GM18511 (cell line): ENCODE measurements around the gene OPRL1.

Experiments used
- ATAC-seq: cut with Tn5 transposase; IDR thresholded peaks from one replicate; pipeline ENCODE4 v1.9.1; 2021; ENCODE audit warnings: mild to moderate bottlenecking, moderate library complexity; ENCODE audit not compliant: unreplicated experiment

OPRL1 gene

DNA sequence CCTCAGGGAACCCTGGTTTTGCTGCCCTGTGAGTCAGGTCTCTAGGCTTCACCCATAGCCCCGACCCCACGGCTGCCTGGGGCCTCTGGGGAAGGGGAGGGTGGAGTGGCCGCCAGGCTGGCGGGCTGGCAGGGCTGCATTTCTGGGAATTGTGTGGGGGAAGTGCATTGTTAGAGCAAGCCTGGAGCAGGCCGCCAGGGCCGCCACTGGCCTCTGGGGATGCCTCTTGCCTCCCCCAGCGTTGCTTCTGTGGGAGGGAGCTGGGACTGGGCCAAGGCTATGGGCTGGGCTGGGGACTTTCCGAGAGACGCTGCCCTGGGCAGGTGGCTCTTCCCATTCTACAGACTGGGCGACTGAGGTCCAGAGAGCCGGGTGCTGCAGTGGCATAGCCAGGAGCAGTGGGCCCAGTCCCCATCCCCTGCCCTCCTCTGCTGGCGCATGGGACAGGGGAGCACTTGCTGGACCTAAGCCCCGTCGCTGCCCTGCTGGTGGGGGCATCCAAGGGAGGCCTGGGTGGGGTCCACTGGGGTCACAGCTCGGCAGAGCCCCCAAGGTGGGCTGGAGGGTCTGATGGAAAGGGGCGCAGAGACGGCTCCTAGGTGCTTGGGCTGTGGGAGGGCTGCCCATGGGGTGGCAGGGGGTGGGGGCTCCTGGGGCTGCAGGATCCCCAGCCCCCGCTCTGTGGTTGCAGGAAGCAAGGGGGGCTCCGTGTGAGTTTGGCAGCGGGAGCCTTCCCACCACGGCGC, 23.8 kb upstream of the OPRL1 start:
- ATAC-seq: no peak

DNA sequence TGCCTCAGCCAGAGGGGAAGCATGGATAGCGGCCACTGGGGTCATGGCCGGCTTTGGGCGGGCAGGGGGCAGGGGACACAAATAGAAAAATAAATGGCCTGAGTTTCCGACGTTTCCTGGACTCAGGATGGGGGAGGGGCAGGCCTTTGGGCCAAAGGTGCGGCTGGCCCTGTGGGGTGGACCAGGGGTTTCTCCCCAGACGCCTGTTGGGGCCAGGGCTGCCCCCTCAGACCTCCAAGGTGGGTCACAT, 23.3 kb upstream of the OPRL1 start:
- ATAC-seq: no peak

DNA sequence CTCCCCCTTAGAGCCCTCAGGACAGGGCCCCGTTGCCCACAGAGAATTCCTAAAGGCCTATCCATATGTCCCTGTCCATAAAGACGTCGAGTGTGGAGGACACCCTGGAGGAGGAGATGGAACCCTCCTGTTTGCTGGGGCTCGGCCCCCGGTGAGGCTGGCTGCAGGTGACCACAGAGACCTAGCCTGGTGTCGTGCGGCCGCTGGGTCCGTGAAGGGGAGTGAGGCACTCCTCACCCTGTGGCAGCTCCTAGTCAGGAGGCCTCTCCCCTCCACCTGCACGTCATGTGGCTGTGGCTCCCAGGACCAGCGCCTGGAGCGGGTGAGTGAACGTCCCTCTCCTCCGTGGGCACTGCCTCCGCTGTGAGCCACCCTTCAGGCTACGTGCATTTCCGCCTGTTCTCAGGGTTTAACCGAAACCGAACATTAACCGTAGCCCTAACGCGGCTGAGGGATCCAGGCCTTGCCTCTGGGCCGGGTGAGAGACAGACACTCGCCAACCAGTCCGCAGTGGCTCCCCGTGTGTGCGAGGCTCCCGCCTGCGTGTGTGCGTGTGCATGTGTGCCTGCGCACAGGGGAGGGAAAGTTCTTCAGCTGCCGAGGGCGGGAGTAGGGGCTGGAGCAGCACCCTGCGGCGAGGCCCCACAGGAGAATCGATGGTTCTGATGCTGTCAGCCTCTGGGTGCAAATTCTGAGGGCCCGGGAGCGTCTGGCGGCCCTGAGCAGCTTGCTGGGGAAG, 22.8 kb upstream of the OPRL1 start:
- ATAC-seq: no peak

DNA sequence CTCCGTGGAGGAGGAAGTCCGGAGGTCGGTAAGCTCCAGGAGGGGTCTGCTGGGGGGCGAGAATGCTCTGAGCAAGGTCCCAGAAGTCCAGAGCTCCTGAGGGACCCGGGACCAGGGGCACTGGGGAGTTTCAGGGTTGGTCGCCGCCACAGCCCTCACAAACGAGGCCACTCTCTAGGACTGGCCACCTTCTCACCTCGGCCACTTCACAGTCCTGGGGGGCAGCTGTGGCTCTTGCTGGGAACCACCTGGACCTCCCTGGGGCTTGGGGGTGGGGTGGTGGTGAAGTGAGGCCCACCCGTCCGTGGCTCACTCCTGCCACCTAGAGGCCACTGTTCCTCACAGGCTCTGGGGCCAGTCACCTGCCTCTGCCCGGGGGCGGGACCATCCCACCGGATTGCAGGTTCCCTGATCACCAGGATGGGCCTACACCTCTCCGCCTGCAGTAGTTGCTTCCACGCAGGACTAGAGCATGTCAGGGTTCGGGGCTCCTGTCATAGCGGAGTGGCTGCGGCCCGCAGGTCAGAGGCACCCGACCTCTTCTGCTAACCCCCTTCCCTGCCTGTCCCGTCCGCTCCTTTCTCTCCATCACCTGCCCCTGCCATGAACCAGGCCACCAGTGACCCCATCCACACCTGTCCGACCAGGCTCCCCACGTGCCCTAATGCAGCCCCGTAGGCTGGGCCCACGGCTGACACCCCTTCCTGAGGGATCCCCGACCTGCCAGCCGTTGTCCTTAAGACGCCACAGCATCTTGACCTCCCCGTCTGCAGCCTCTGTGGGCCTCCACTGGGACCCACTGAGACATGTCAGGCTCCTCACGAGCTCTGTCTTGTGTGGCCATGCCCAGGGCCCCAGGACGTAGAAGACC, 22.0 kb upstream of the OPRL1 start:
- ATAC-seq: no peak

DNA sequence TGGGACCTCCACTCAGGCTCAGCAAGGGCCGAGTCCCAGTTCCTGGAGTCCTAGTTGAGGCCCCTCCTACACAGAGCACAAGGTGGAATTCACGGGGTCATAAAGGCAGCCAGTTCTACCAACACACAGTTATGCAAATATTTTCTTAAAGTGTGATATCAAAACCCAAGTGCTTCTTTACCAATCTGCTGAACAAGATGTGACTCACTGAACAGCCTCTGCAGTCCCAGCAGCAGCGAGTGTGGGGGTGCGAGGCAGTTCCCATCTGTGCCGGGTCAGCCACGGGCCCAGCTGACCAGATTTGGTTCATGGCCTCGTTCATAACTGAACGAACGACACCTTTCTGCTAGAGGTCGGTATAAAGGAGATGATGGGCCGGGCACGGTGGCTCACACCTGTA, 21.3 kb upstream of the OPRL1 start:
- ATAC-seq: no peak

DNA sequence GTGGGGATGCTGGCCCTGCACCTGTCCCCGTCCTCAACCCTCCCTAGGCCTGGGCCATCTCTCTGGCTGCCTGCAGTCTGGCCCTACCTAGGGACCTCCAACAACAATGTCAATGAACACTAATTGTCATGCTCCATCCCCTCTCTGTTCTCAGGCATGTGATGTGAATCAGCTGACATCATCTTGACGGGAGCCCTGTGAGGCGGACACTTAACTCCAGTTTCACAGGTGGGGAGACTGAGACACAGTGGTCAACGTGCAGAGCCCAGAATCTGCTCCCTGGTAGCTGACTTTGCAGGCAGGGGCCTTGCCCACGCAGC, 17.6 kb upstream of the OPRL1 start:
- no peak for ATAC-seq

DNA sequence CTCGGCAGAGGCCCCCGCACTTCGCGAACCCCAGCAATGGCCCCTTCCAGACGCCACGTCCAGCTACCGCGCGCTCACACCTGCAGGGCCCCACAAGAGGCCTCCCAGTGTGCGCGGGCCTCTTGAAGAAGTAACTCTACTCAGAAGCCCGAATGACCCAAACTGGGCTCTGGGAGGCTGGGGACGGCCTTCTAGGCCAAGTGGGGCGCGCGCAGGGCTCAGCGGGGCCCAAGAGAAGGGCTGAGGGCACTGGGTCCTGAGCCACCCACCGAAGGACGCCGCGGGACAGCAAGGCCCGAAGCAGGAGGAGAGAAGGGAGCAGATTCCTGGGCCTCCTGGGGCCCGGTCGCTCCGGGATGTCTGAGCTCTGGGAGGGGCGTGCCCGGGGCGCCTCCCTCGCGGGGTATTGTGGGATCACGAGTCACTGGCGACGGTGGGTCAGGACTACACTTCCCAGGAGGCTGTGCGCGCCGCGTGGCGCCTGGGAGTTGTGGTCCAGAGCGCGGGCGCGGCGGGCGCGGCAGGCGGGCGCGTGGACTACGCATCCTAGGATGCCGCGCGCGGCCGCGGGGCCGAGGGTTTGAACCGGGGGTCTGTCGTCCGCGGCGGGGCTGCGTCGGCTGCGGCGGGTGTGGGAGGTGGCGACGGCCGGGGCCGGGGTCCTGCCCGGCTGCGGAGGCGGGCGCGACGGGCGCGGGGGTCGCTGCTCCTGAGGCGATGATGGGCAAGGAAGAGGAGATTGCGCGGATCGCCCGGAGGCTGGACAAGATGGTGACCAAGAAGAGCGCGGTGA, 17.1 kb upstream of the OPRL1 start, which contains the start of gene TCEA2:
Gene TCEA2 (plus strand): TSS at position 603 of the 793 bp plus-strand sequence. CDS start 115 bp downstream, at position 718.
- peak; percentile 76 for ATAC-seq

DNA sequence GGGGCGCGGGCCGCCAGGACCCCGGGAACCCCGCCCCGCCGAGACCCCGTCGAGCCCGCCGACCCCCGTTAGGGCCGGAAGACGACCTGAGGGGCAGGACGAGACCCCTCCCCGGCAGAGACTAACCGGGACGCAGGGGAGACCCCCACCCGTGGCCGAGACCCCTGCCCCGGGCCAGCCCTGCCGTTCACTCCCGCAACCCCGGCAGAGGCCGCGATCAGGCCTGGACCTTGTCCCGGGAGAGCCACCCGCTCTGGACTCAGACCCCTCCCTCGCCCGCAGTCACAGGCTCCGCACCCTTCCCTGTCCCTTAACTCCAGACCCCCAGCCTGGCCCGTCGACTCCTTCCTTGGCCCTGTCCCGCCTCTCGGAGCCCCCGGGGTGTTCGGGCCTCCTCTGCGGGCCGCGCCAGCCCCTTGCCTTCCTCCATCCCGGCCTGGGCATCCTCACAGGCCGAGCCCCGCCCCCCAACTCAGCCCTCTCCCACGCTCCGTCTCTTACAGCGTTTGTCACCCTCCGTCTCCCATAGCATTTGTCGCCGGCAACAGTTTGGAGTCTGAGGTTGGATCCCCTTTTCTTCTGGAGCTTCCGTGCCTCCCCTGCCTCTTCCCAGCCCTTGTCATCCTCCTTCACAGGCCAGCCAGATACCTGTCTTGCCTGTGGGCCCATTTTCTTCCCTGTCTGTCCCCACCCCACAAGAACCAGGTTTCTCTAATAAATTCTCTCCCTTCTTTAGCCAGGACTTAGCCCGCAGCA, 16.3 kb upstream of the OPRL1 start:
- ATAC-seq: no peak

DNA sequence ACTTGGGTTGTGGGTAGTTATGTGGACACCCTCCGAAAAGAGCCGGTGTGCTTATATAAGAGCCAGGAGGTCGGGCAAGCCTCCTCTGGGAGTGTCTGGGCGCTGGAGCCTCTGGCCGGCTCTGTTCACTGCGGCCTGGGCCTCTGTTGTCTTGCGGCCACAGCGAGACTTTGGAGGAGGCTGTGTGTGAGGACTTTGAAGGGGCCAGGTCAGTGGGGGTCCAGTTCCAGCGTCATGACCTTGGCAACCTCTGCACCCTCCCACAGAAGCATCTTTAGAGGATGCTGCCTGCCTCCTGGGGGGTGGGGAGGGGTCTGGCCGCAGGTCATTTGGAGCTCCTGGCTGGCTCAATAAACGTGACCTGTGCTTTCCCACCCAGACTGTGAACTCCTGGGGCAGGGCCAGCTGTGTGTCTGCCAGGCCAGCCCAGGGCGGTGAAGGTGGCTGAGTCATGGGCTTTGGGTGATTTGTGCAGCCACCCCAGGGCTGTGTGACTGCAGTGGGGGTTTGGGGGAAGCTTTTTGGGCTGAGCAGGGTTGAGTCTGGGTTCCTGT, 15.7 kb upstream of the OPRL1 start:
- ATAC-seq: no peak

DNA sequence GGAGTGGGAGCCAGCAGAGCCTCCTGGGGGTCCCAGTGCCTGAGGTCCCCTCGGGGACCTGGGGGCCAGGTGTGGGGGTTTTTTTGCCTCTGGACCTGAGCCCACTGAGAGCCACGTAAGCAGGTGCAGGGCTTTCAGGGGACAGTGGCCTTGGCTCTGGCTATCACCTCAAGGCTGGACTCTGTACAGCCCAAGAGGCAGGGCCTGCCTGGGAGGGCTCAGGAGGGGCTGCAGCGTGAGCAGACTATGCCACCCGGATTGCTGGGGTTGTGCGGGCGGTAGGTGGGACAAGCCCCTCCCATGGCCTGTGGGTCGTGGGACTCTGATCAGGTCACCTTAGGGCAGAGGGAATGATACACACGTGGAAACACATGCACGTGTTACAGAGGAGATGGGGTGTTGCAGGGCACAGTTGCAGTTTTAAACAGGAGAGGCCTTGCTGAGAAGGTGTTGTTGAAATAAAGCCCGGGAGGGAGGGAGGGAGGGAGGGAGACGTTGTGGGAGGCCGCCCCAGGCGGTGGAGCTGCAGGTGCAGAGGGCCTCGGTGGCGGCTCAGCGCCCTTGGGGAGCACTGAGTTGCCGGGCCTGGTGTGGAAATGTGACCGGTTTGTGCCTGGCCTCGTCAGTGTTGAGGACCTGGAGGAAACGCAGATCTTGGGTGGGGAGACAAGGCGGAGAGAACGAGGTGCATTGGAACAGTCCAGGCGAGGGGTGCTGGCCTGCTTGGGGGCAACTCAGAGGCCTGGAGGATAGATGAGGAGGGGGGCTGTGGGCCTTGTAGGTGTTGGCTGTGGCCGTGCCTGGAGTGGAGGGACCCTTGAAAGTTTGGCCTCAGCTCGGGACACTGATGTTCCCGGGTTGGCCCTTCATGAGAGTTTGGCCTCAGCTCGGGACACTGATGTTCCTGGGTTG, 14.6 kb upstream of the OPRL1 start:
- ATAC-seq: no peak

DNA sequence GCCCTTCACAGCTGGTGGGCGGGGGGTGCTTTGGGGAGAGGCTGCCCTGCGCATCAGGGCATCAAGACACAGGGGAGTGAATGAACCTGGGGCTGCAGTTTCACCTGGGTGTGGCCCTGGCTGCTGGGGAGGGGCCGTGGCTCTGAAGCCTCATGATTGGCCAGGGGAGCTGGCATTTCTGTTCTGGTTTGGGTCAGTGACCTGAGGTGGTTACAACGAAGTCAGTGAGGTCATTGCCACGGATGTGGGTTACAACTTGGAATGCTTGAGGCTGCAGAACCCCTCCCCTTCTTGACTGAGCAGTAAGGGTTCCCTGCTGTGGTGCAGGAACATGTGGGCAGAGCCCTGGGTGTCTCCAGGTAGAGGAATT, 13.9 kb upstream of the OPRL1 start:
- peak; percentile 59 for ATAC-seq

DNA sequence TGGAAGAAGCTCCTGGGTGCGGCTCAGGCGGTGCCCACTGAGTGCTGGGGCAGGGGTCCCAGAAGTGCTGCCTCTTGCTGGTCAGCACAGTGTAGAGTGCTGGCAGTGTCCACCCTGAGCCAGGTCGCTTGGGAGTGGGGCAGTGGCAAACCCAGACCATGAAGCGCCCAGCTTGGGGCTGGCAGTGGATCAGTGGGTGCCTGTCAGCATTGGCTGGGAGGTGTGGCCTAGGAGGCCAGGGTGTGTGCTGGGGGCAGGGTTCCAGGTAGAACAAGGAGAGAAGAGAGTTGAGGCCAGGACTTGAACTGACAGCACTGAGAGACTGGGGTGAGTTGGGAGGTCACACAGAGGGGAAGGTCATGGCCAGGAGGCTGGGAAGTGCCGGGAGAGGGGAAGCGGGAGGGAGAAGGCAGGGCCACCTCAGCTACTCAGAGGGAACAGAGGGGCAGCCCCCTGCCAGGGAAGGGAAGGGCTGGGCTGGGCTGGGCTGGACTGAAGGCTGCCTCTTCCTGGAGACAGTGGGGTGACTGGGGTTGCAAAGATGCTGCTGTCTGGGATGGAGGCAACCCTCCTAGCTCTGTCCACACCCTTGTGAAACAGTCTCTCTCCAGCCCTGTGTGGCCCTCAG, 12.8 kb upstream of the OPRL1 start:
- no peak for ATAC-seq

DNA sequence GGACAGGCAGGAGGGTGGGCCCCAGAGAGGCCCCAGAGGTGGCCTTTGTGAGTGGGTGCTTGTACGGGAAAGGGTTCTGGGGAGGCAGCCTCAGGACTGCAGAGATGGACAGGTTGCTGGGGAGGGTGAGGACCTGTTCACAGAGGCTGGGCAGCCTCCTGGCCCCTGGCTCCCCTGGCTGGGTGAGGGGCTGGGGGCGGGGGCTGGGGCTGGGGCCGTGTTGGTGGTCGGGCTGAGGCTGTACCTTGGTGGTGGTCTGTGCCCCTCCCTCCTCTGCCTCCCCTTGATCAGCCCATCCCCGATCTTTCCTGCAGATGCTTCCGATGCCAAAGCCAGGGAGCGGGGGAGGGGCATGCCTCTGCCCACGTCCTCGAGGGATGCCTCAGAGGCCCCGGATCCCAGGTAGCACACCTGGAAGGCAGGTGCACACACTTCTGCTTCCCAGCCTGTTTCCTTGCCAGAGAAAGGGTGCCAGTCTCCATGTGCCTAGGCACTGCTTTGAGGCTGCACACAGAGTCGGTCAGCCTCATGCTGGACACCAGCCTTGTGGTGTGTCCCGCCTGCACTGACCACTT, 12.1 kb upstream of the OPRL1 start:
- no peak for ATAC-seq

DNA sequence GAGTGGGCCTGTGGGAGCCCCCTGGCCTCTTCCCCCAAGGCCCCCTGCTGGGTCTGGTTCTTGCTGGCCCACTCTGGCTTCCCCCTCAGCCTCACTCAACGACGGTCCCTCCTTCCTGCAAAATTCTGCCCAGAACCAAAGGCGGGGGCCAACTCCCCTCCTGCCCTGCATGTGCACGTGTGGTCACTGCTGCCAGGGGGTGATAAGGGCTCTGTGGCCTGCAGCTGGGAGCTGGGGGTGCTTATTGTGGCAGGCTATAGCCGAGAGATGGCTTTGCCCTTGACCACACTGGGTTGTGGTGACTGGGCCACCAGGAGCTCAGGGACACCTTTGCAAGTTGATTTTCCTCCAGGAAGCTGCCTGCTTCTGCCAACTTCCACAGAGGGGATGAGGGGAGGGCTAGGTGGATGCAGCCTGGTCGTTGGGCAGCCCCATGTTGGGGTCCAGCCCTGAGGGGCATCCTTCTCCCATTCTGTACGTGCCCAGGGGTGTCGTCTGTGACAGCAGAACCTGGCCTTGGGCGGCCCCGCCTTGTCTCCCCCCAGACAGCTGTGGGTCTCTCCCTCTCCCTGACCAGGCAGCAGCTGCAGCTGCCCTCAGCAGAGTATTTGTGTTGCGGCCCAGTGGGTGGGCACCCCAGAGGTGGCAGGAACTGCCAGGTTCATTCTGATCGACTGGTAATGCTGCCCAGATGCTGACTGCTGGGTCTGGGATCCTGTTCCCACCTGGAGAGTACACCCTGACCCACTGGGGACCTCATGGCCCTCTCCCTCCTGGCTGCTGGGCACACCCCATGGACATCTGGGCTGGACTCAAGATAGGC, 11.3 kb upstream of the OPRL1 start:
- ATAC-seq: no peak

DNA sequence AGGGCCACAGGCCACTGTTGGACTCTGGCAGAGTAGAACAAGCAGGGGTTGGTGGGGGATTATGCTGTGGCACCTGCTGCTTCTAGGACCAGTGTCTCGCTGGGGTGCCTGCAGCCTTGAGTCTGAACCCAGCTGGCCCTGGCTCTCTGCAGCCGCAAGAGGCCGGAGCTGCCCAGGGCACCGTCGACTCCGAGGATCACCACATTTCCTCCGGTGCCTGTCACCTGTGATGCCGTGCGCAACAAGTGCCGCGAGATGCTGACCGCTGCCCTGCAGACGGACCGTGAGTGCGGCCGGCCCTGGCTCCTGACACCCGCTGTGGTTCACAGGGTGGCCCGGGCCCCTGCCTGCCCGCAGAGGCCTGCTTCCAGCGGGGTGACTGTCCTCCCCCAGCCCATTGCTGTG, 10.7 kb upstream of the OPRL1 start:
- no peak for ATAC-seq

DNA sequence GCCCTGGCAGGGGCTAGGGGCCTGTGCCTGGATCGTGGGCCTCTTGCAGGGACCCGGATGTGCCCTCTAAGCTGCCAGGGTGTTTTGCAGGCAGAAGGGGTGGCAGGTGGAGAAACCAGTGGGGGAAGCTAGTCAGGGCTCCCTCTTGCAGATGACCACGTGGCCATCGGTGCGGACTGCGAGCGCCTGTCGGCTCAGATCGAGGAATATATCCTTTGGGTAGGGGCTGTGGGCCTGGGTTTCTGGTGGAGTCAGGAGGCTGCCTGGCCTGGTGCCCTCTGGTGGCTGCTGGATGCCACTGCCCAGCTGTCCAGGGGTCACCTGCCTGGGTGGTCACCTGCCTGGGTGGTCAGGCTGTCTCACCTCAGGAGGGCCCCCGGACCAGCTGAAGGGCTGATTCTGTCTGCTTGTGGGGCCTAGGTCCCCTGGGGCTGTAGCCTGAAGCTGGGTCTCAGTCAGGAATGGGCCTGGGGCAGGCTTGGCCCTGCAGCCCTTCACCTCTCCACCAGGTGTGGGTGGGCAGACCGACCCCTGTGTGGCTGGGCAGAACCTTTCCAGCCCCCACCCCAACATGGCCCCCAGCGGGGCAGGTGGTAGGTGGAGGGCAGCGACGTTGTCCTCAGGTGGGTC, 10.2 kb upstream of the OPRL1 start:
- no peak for ATAC-seq
